Measurements from ENCODE around the gene RANGAP1.

DNA sequence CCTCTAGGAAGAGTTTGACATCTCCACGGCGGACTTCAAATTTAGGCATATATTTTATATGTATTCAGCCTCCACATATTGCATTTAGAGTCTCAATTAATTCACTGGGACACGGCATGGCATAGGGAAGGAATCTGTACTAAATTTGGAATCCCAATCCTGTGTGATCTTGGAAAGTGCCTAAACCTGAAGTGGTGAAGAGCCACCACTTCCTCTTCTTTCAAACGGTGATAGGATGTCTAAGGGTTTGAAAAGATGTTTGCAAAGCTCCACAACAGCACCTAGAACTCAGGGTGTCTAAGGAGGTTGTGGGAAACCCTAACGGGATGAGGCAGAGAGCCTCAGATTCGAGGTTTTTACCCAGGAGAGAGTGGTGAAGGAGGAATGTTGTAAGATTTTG is 81.9 kb downstream of the RANGAP1 start:
- TF ChIP-seq, protein P1, sequence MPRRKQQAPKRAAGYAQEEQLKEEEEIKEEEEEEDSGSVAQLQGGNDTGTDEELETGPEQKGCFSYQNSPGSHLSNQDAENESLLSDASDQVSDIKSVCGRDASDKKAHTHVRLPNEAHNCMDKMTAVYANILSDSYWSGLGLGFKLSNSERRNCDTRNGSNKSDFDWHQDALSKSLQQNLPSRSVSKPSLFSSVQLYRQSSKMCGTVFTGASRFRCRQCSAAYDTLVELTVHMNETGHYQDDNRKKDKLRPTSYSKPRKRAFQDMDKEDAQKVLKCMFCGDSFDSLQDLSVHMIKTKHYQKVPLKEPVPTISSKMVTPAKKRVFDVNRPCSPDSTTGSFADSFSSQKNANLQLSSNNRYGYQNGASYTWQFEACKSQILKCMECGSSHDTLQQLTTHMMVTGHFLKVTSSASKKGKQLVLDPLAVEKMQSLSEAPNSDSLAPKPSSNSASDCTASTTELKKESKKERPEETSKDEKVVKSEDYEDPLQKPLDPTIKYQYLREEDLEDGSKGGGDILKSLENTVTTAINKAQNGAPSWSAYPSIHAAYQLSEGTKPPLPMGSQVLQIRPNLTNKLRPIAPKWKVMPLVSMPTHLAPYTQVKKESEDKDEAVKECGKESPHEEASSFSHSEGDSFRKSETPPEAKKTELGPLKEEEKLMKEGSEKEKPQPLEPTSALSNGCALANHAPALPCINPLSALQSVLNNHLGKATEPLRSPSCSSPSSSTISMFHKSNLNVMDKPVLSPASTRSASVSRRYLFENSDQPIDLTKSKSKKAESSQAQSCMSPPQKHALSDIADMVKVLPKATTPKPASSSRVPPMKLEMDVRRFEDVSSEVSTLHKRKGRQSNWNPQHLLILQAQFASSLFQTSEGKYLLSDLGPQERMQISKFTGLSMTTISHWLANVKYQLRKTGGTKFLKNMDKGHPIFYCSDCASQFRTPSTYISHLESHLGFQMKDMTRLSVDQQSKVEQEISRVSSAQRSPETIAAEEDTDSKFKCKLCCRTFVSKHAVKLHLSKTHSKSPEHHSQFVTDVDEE (CRISPR knock-in tag; IDR thresholded peaks at IDR 0.05), result no peak
- no peak for TF ChIP-seq TCF4 (CRISPR knock-in tag; IDR thresholded peaks at IDR 0.05; ENCODE audit: borderline replicate concordance)

Data from SK-N-SH treated with all-trans-retinoic acid at 6 μM for 48 hours (cell line).